Panc1 (cell line): ENCODE results near the gene SERPINA9.

Source experiments
- CTCF ChIP-seq: fragments of 450-650 bp; IDR thresholded peaks from 2 replicates; pipeline ENCODE4 v1.5.1; 2017; ENCODE audit warnings: mild to moderate bottlenecking
- POLR2AphosphoS5 ChIP-seq: IDR thresholded peaks from 2 replicates; pipeline ENCODE4 v1.6.1; 2012; ENCODE audit warnings: mild to moderate bottlenecking, low read depth, low read length, moderate library complexity
- SIN3A ChIP-seq: IDR thresholded peaks from 2 replicates; pipeline ENCODE4 v1.6.1; 2012; ENCODE audit warnings: low read depth, mild to moderate bottlenecking, low read length, moderate library complexity, borderline replicate concordance; ENCODE audit not compliant: insufficient read depth

GRCh38 chr14:94494085-94494484, 18.1 kb upstream of the SERPINA9 start:
- TF ChIP-seq CTCF, result no peak
- no peak for TF ChIP-seq POLR2AphosphoS5
- TF ChIP-seq SIN3A, result no peak
